Stomach (tissue), 4 donors: ENCODE data around the gene PDCD7.

ENCODE experiments used
- CTCF ChIP-seq, 7 experiments: fragments of 450-650 bp in 4 of 7; fragments of 200-600 bp in 3 of 7; sonication (generic) in 3 of 7; IDR thresholded peaks; one replicate each; pipeline ENCODE4 v1.5.1; 2016 to 2019; ENCODE audit warnings: antibody characterized with exemption in 7 of 7, control low read depth in 2 of 7, mild to moderate bottlenecking in 1 of 7
- POLR2A ChIP-seq, 4 donors: fragments of 450-650 bp; IDR thresholded peaks; one replicate each; pipeline ENCODE4 v1.6.1; 2016; ENCODE audit warnings: antibody characterized with exemption in 4 of 4, control low read depth in 2 of 4, mild to moderate bottlenecking in 1 of 4, moderate library complexity in 1 of 4
- POLR2AphosphoS5 ChIP-seq, 3 donors: sonication (generic); formaldehyde crosslinking; IDR thresholded peaks; one replicate each; pipeline ENCODE4 v1.6.1; 2016; ENCODE audit warnings: antibody characterized with exemption in 3 of 3

- no peak for TF ChIP-seq POLR2A (IDR thresholded peaks at IDR 0.05)
- no peak for TF ChIP-seq CTCF (IDR thresholded peaks at IDR 0.05)
- no peak for TF ChIP-seq POLR2AphosphoS5 (IDR thresholded peaks at IDR 0.05)
These were observed 38.4 kb downstream of the PDCD7 start for GRCh38 chr15:65095011-65095746.
